Lung microvascular endothelial cell (primary cell): ENCODE results near the gene ZNF516. TPM values are rescaled to one million over a fixed set of nuclear protein-coding genes. Genes with fewer than 3 reads are reported as not detected.
A peak's percentile ranks its signal among the peaks of the same experiment; 100 is the strongest.

Experiments
- DNase-seq, 2 donors: peaks; one replicate each; pipeline versions ENCODE4 v3.0.0 to v3.0.0-alpha.2; 2010; ENCODE audit warnings: low read depth in 2 of 2
- total RNA-seq: library from RNA; depleted of rRNA; stranded (reverse); fragments of >200 nt; gene quantifications from 2 replicates; pipeline ENCODE4 v1.2.1, GENCODE V29; 2014

The ZNF516 gene
- total RNA-seq, 1 donor from 2014 or later: 12.7 TPM

GRCh38 chr18:76399613-76400391, 95.2 kb downstream of the ZNF516 start:
- no peak for DNase-seq

GRCh38 chr18:76398896-76399612, 96.0 kb downstream of the ZNF516 start:
- DNase-seq: peak; percentile 62 to 86

- no peak for DNase-seq
Measured at GRCh38 chr18:76398295-76398694, 96.7 kb downstream of the ZNF516 start.

- no peak for DNase-seq
Measured at GRCh38 chr18:76397631-76398030, 97.4 kb downstream of the ZNF516 start.

GRCh38 chr18:76396792-76397191, 98.2 kb downstream of the ZNF516 start:
- no peak for DNase-seq

GRCh38 chr18:76395609-76396008, 99.4 kb downstream of the ZNF516 start:
- no peak for DNase-seq

GRCh38 chr18:76394780-76395476, 100.1 kb downstream of the ZNF516 start:
- DNase-seq: no peak

GRCh38 chr18:76392349-76392748, 102.7 kb downstream of the ZNF516 start:
- no peak for DNase-seq

- no peak for DNase-seq
Measured at GRCh38 chr18:76391746-76392145, 103.3 kb downstream of the ZNF516 start.

GRCh38 chr18:76391038-76391437, 104.0 kb downstream of the ZNF516 start:
- no peak for DNase-seq

- no peak for DNase-seq
Measured at GRCh38 chr18:76390452-76391035, 104.5 kb downstream of the ZNF516 start.

- no peak for DNase-seq
Measured at GRCh38 chr18:76389716-76390115, 105.3 kb downstream of the ZNF516 start.

- no peak for DNase-seq
Measured at GRCh38 chr18:76388891-76389423, 106.1 kb downstream of the ZNF516 start.

GRCh38 chr18:76388261-76388660, 106.8 kb downstream of the ZNF516 start:
- no peak for DNase-seq

- no peak for DNase-seq
Measured at GRCh38 chr18:76387608-76388007, 107.4 kb downstream of the ZNF516 start.

GRCh38 chr18:76386886-76387285, 108.2 kb downstream of the ZNF516 start:
- DNase-seq: no peak

- no peak for DNase-seq
Measured at GRCh38 chr18:76386071-76386470, 109.0 kb downstream of the ZNF516 start.

- DNase-seq: no peak
Measured at GRCh38 chr18:76385681-76385975, 109.4 kb downstream of the ZNF516 start.

GRCh38 chr18:76384861-76385680, 110.0 kb downstream of the ZNF516 start:
- no peak for DNase-seq

GRCh38 chr18:76384114-76384790, 110.8 kb downstream of the ZNF516 start:
- DNase-seq: no peak
